Measurements from ENCODE around the gene DLGAP4.

DLGAP4 gene

GRCh38 chr20:36440370-36441026, 134.4 kb downstream of the DLGAP4 start:
- FAIRE-seq (no peak), DNase-seq (ENCODE audit: insufficient read length, low spot score) (no peak)
- TF ChIP-seq POLR2A (IDR thresholded peaks at IDR 0.05; ENCODE audit: low read depth, low read length) = no peak

- no peak for TF ChIP-seq POLR2A (IDR thresholded peaks at IDR 0.05; ENCODE audit: low read depth, low read length)
- no peak for FAIRE-seq
- DNase-seq (ENCODE audit: insufficient read length, low spot score) = no peak
These were observed 134.9 kb downstream of the DLGAP4 start for GRCh38 chr20:36441027-36441414.

GRCh38 chr20:36441416-36441815, 135.3 kb downstream of the DLGAP4 start:
- FAIRE-seq = no peak
- TF ChIP-seq POLR2A (IDR thresholded peaks at IDR 0.05; ENCODE audit: low read depth, low read length) = no peak
- DNase-seq (ENCODE audit: insufficient read length, low spot score) = no peak

GRCh38 chr20:36445847-36446246, 139.7 kb downstream of the DLGAP4 start:
- DNase-seq (ENCODE audit: insufficient read length, low spot score) (no peak), FAIRE-seq (no peak)
- no peak for TF ChIP-seq POLR2A (IDR thresholded peaks at IDR 0.05; ENCODE audit: low read depth, low read length)

GRCh38 chr20:36446557-36446956, 140.4 kb downstream of the DLGAP4 start:
- FAIRE-seq = no peak
- TF ChIP-seq POLR2A (IDR thresholded peaks at IDR 0.05; ENCODE audit: low read depth, low read length) = no peak
- DNase-seq (ENCODE audit: insufficient read length, low spot score) = no peak

- FAIRE-seq (no peak), DNase-seq (ENCODE audit: insufficient read length, low spot score) (no peak)
- TF ChIP-seq POLR2A (IDR thresholded peaks at IDR 0.05; ENCODE audit: low read depth, low read length) = no peak
These were observed 141.0 kb downstream of the DLGAP4 start for GRCh38 chr20:36447101-36447500.

- FAIRE-seq = no peak
- TF ChIP-seq POLR2A (IDR thresholded peaks at IDR 0.05; ENCODE audit: low read depth, low read length) = no peak
- DNase-seq (ENCODE audit: insufficient read length, low spot score) = no peak
These were observed 143.5 kb downstream of the DLGAP4 start for GRCh38 chr20:36449663-36450062.

GRCh38 chr20:36454332-36454697, 148.2 kb downstream of the DLGAP4 start:
- FAIRE-seq = no peak
- DNase-seq (ENCODE audit: insufficient read length, low spot score) = no peak
- TF ChIP-seq POLR2A (IDR thresholded peaks at IDR 0.05; ENCODE audit: low read depth, low read length) = no peak

- TF ChIP-seq POLR2A (IDR thresholded peaks at IDR 0.05; ENCODE audit: low read depth, low read length) = no peak
- FAIRE-seq (no peak), DNase-seq (ENCODE audit: insufficient read length, low spot score) (peak; percentile 68)
These were observed 148.7 kb downstream of the DLGAP4 start for GRCh38 chr20:36454698-36455427.

GRCh38 chr20:36455972-36456625, 150.0 kb downstream of the DLGAP4 start:
- DNase-seq (ENCODE audit: insufficient read length, low spot score) (no peak), FAIRE-seq (no peak)
- TF ChIP-seq POLR2A (IDR thresholded peaks at IDR 0.05; ENCODE audit: low read depth, low read length) = no peak

- peak; percentile 77 for TF ChIP-seq POLR2A (IDR thresholded peaks at IDR 0.05; ENCODE audit: low read depth, low read length)
- DNase-seq (ENCODE audit: insufficient read length, low spot score) (peak; percentile 84), FAIRE-seq (no peak)
These were observed 154.8 kb downstream of the DLGAP4 start for GRCh38 chr20:36460648-36461599.

GRCh38 chr20:36461600-36462439, 155.7 kb downstream of the DLGAP4 start:
- FAIRE-seq = no peak
- TF ChIP-seq POLR2A (IDR thresholded peaks at IDR 0.05; ENCODE audit: low read depth, low read length) = no peak
- DNase-seq (ENCODE audit: insufficient read length, low spot score) = no peak
